Activated naive CD8-positive, alpha-beta T cell treated with anti-CD3 and anti-CD28 coated beads for 36 hours (primary cell): ENCODE results near the gene PIWIL1. TPM values are rescaled to one million over a fixed set of nuclear protein-coding genes. Genes with fewer than 3 reads are reported as not detected.

Experiments used
- DNase-seq: peaks from one replicate; pipeline ENCODE4 v3.0.0; 2021
- H3K27ac Mint-ChIP-seq: one replicate; pipeline ENCODE4 v1.8.0; 2022; ENCODE audit warnings: mild to moderate bottlenecking, moderate library complexity, mixed read lengths
- H3K27me3 Mint-ChIP-seq: one replicate; pipeline ENCODE4 v1.8.0; 2022; ENCODE audit warnings: mild to moderate bottlenecking, mixed read lengths
- H3K36me3 Mint-ChIP-seq: one replicate; pipeline ENCODE4 v1.8.0; 2021; ENCODE audit warnings: mild to moderate bottlenecking, mixed read lengths
- H3K4me1 Mint-ChIP-seq: one replicate; pipeline ENCODE4 v1.8.0; 2021; ENCODE audit warnings: mixed read lengths
- H3K4me3 Mint-ChIP-seq: one replicate; pipeline ENCODE4 v1.8.0; 2022; ENCODE audit warnings: mild to moderate bottlenecking, moderate library complexity, mixed read lengths
- H3K9me3 Mint-ChIP-seq: one replicate; pipeline ENCODE4 v1.8.0; 2022; ENCODE audit warnings: mixed read lengths
- total RNA-seq, 2 experiments: library from RNA; stranded (reverse); gene quantifications; one replicate each; pipeline ENCODE4 v1.2.3, GENCODE V29; 2021

PIWIL1 gene
- total RNA-seq, 2 experiments from 2014 or later: not detected

GRCh38 chr12:130330685-130331084 is 7.0 kb upstream of the PIWIL1 start:
- H3K4me3 Mint-ChIP-seq: no peak overlapping the region
- H3K27ac Mint-ChIP-seq: no peak overlapping the region
- no peaks in the 10 kb centered on the region for H3K4me1 Mint-ChIP-seq
- peaks cover 35% of the 10 kb centered on the region for H3K27me3 Mint-ChIP-seq
- no peaks in the 10 kb centered on the region for H3K9me3 Mint-ChIP-seq
- DNase-seq: no peak
- H3K36me3 Mint-ChIP-seq: no peaks in the 10 kb centered on the region

GRCh38 chr12:130331146-130331545 is 6.5 kb upstream of the PIWIL1 start:
- H3K4me3 Mint-ChIP-seq: no peak overlapping the region
- no peaks in the 10 kb centered on the region for H3K9me3 Mint-ChIP-seq
- no peak overlapping the region for H3K27ac Mint-ChIP-seq

GRCh38 chr12:130333341-130333740 is 4.3 kb upstream of the PIWIL1 start:
- H3K4me1 Mint-ChIP-seq: no peaks in the 10 kb centered on the region
- no peak overlapping the region for H3K4me3 Mint-ChIP-seq
- no peaks in the 10 kb centered on the region for H3K9me3 Mint-ChIP-seq
- H3K27ac Mint-ChIP-seq: no peak overlapping the region
- peaks cover 45% of the 10 kb centered on the region for H3K27me3 Mint-ChIP-seq
- no peaks in the 10 kb centered on the region for H3K36me3 Mint-ChIP-seq
- DNase-seq: no peak

More at GRCh38 chr12:130331146-130331545, 6.5 kb upstream of the PIWIL1 start:
- H3K36me3 Mint-ChIP-seq: no peaks in the 10 kb centered on the region
- H3K27me3 Mint-ChIP-seq: peaks cover 37% of the 10 kb centered on the region
- no peaks in the 10 kb centered on the region for H3K4me1 Mint-ChIP-seq
- DNase-seq: no peak

- H3K9me3 Mint-ChIP-seq: no peaks in the 10 kb centered on the region
- no peak overlapping the region for H3K27ac Mint-ChIP-seq
- H3K4me3 Mint-ChIP-seq: no peak overlapping the region
- no peaks in the 10 kb centered on the region for H3K36me3 Mint-ChIP-seq
- DNase-seq: no peak
- peaks cover 48% of the 10 kb centered on the region for H3K27me3 Mint-ChIP-seq
- H3K4me1 Mint-ChIP-seq: no peaks in the 10 kb centered on the region
These were observed 3.3 kb upstream of the PIWIL1 start for GRCh38 chr12:130334399-130334798.

GRCh38 chr12:130334937-130335336 is 2.8 kb upstream of the PIWIL1 start:
- H3K27me3 Mint-ChIP-seq: peaks cover 52% of the 10 kb centered on the region
- H3K4me3 Mint-ChIP-seq: no peak overlapping the region
- no peaks in the 10 kb centered on the region for H3K9me3 Mint-ChIP-seq
- DNase-seq: no peak
- no peaks in the 10 kb centered on the region for H3K4me1 Mint-ChIP-seq
- no peak overlapping the region for H3K27ac Mint-ChIP-seq
- H3K36me3 Mint-ChIP-seq: no peaks in the 10 kb centered on the region

- Mint-ChIP-seq H3K27ac (no peak overlapping the region), H3K4me1 (no peaks in the 10 kb centered on the region), H3K4me3 (no peak overlapping the region), H3K27me3 (peaks cover 54% of the 10 kb centered on the region), H3K9me3 (no peaks in the 10 kb centered on the region), H3K36me3 (no peaks in the 10 kb centered on the region)
- no peak for DNase-seq
These were observed 1.9 kb upstream of the PIWIL1 start for GRCh38 chr12:130335517-130336392.

GRCh38 chr12:130336723-130337487 is 782 bp upstream of the PIWIL1 start:
- DNase-seq: no peak
- Mint-ChIP-seq H3K27me3 (peaks cover 54% of the 10 kb centered on the region), H3K4me3 (no peak overlapping the region), H3K27ac (no peak overlapping the region), H3K9me3 (no peaks in the 10 kb centered on the region), H3K4me1 (no peaks in the 10 kb centered on the region), H3K36me3 (no peaks in the 10 kb centered on the region)

GRCh38 chr12:130338794-130339601 is 1.3 kb downstream of the PIWIL1 start:
- H3K27ac Mint-ChIP-seq: no peak overlapping the region
- peaks cover 42% of the 10 kb centered on the region for H3K27me3 Mint-ChIP-seq
- DNase-seq: no peak
- no peaks in the 10 kb centered on the region for H3K4me1 Mint-ChIP-seq
- H3K4me3 Mint-ChIP-seq: no peak overlapping the region
- H3K36me3 Mint-ChIP-seq: no peaks in the 10 kb centered on the region
- H3K9me3 Mint-ChIP-seq: no peaks in the 10 kb centered on the region

- no peaks in the 10 kb centered on the region for H3K4me1 Mint-ChIP-seq
- H3K27ac Mint-ChIP-seq: no peak overlapping the region
- H3K4me3 Mint-ChIP-seq: no peak overlapping the region
- no peaks in the 10 kb centered on the region for H3K9me3 Mint-ChIP-seq
- peaks cover 32% of the 10 kb centered on the region for H3K27me3 Mint-ChIP-seq
- DNase-seq: no peak
- no peaks in the 10 kb centered on the region for H3K36me3 Mint-ChIP-seq
These were observed 2.3 kb downstream of the PIWIL1 start for GRCh38 chr12:130339951-130340350.

GRCh38 chr12:130342442-130342841 is 4.8 kb downstream of the PIWIL1 start:
- Mint-ChIP-seq H3K4me3 (no peak overlapping the region), H3K9me3 (no peaks in the 10 kb centered on the region), H3K36me3 (no peaks in the 10 kb centered on the region), H3K27me3 (peaks cover 20% of the 10 kb centered on the region), H3K27ac (no peak overlapping the region), H3K4me1 (no peaks in the 10 kb centered on the region)
- DNase-seq: no peak

- H3K4me3 Mint-ChIP-seq: no peak overlapping the region
- H3K4me1 Mint-ChIP-seq: no peaks in the 10 kb centered on the region
- no peaks in the 10 kb centered on the region for H3K36me3 Mint-ChIP-seq
- no peaks in the 10 kb centered on the region for H3K9me3 Mint-ChIP-seq
- no peak for DNase-seq
- H3K27ac Mint-ChIP-seq: no peak overlapping the region
- H3K27me3 Mint-ChIP-seq: peaks cover 23% of the 10 kb centered on the region
These were observed 5.2 kb downstream of the PIWIL1 start for GRCh38 chr12:130342842-130343241.

GRCh38 chr12:130344529-130344928 is 6.8 kb downstream of the PIWIL1 start:
- Mint-ChIP-seq H3K9me3 (no peaks in the 10 kb centered on the region), H3K4me1 (no peaks in the 10 kb centered on the region), H3K36me3 (no peaks in the 10 kb centered on the region), H3K27me3 (peaks cover 22% of the 10 kb centered on the region), H3K4me3 (no peak overlapping the region), H3K27ac (no peak overlapping the region)
- no peak for DNase-seq

GRCh38 chr12:130345292-130345691 is 7.6 kb downstream of the PIWIL1 start:
- H3K4me3 Mint-ChIP-seq: no peak overlapping the region
- H3K36me3 Mint-ChIP-seq: no peaks in the 10 kb centered on the region
- H3K4me1 Mint-ChIP-seq: no peaks in the 10 kb centered on the region
- no peak overlapping the region for H3K27ac Mint-ChIP-seq
- H3K27me3 Mint-ChIP-seq: peaks cover 21% of the 10 kb centered on the region
- DNase-seq: no peak
- no peaks in the 10 kb centered on the region for H3K9me3 Mint-ChIP-seq

- Mint-ChIP-seq H3K27ac (no peak overlapping the region), H3K27me3 (peaks cover 30% of the 10 kb centered on the region), H3K36me3 (no peaks in the 10 kb centered on the region), H3K4me3 (no peak overlapping the region), H3K9me3 (no peaks in the 10 kb centered on the region), H3K4me1 (no peaks in the 10 kb centered on the region)
- no peak for DNase-seq
These were observed 9.9 kb downstream of the PIWIL1 start for GRCh38 chr12:130347588-130347987.

GRCh38 chr12:130350715-130351114 is 13.0 kb downstream of the PIWIL1 start:
- Mint-ChIP-seq H3K27ac (no peak overlapping the region), H3K4me1 (peaks cover 2% of the 10 kb centered on the region), H3K27me3 (peaks cover 33% of the 10 kb centered on the region), H3K4me3 (no peak overlapping the region), H3K36me3 (no peaks in the 10 kb centered on the region), H3K9me3 (peaks cover 5% of the 10 kb centered on the region)
- DNase-seq: no peak
